ENCODE measurements around the gene DERA. TPM values are rescaled to one million over a fixed set of nuclear protein-coding genes. Genes with fewer than 3 reads are reported as not detected.
A peak's percentile ranks its signal among the peaks of the same experiment; 100 is the strongest.

DERA gene
- total and polyA plus RNA-seq, 2 of the 13 experiments (the other 11 are each of a cell fraction or from before 2014, with no cell fraction given), result 24.0 to 51.3 TPM

DNA sequence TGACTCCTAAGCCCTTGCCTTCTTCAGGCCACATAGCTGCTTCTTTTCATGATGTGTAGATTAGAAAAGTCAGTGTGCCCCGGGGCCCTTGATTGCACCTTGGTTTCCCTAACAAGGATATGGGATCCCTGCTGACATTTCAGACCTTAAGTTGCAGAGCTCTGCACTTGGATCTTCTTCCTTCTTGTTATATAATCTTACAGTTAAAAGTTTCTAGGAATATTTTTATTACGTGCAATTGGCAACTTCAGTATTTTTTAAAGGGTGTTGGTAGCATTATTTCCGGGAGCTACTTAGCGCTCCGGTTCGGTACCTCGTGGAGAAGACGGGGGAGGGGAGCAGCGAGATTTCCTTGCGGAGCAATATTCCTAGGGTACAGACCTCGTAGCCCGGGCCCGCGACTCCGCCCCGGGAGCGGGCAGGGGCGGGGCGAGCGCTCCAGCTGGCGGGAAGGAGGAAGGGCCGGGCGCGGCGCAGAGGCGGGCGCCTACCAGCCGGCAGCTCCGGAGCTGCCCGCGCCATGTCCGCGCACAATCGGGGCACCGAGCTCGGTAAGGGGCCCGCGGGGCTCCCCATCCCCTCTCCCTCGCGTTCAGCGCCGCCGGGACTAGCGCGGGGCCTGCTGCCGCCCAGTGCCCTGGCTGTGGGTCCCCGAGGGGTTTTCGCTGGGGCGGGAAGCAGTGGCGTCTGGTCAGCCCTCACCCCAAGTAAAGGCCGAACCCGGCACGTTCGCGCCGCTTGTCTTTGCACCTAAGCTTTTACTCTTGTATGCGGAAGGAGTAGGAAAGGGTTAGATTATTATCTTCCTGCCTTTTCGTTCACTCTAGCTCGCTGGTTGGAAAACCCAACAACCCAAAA lies at the start of gene DERA (continued):
- TF ChIP-seq, protein P1, sequence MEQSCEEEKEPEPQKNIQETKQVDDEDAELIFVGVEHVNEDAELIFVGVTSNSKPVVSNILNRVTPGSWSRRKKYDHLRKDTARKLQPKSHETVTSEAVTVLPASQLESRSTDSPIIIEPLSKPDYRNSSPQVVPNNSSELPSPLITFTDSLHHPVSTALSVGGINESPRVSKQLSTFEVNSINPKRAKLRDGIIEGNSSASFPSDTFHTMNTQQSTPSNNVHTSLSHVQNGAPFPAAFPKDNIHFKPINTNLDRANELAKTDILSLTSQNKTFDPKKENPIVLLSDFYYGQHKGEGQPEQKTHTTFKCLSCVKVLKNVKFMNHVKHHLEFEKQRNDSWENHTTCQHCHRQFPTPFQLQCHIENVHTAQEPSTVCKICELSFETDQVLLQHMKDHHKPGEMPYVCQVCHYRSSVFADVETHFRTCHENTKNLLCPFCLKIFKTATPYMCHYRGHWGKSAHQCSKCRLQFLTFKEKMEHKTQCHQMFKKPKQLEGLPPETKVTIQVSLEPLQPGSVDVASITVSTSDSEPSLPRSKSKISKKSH (CRISPR knock-in tag; IDR thresholded peaks at IDR 0.05; ENCODE audit: borderline replicate concordance), result no peak
- TF ChIP-seq ZNF501 (CRISPR knock-in tag; IDR thresholded peaks at IDR 0.05) (no peak), REPIN1 (CRISPR knock-in tag; IDR thresholded peaks at IDR 0.05; ENCODE audit: borderline replicate concordance, low read depth) (no peak), ZNF557 (CRISPR knock-in tag; IDR thresholded peaks at IDR 0.05) (no peak), ZNF572 (CRISPR knock-in tag; IDR thresholded peaks at IDR 0.05) (no peak), ZNF180 (CRISPR knock-in tag; IDR thresholded peaks at IDR 0.05; ENCODE audit: borderline replicate concordance, low read depth) (no peak), RAD51 (IDR thresholded peaks at IDR 0.05; ENCODE audit: borderline replicate concordance) (no peak), BCL6 (CRISPR knock-in tag; IDR thresholded peaks at IDR 0.05) (no peak; the same call in 1 of the 2 replicates), JUND (CRISPR knock-in tag; IDR thresholded peaks at IDR 0.05) (no peak), NFKB2 (CRISPR knock-in tag; IDR thresholded peaks at IDR 0.05; ENCODE audit: borderline replicate concordance) (peak; percentile 84; the same call in 1 of the 2 replicates), ZNF207 (IDR thresholded peaks at IDR 0.05; ENCODE audit: borderline replicate concordance) (no peak), PHF5A (CRISPR knock-in tag; IDR thresholded peaks at IDR 0.05; ENCODE audit: low read depth, unreplicated experiment) (no peak), ZNF430 (CRISPR knock-in tag; IDR thresholded peaks at IDR 0.05) (no peak), ZNF816 (CRISPR knock-in tag; IDR thresholded peaks at IDR 0.05; ENCODE audit: borderline replicate concordance) (peak; percentile 57; the same call in 1 of the 2 replicates)
- TF ChIP-seq, protein P2, sequence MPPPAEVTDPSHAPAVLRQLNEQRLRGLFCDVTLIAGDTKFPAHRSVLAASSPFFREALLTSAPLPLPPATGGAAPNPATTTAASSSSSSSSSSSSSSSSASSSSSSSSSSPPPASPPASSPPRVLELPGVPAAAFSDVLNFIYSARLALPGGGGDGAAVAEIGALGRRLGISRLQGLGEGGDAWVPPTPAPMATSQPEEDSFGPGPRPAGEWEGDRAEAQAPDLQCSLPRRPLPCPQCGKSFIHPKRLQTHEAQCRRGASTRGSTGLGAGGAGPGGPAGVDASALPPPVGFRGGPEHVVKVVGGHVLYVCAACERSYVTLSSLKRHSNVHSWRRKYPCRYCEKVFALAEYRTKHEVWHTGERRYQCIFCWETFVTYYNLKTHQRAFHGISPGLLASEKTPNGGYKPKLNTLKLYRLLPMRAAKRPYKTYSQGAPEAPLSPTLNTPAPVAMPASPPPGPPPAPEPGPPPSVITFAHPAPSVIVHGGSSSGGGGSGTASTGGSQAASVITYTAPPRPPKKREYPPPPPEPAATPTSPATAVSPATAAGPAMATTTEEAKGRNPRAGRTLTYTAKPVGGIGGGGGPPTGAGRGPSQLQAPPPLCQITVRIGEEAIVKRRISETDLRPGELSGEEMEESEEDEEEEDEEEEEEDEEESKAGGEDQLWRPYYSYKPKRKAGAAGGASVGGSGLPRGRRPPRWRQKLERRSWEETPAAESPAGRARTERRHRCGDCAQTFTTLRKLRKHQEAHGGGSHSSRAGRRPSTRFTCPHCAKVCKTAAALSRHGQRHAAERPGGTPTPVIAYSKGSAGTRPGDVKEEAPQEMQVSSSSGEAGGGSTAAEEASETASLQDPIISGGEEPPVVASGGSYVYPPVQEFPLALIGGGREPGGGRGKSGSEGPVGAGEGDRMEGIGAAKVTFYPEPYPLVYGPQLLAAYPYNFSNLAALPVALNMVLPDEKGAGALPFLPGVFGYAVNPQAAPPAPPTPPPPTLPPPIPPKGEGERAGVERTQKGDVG (CRISPR knock-in tag; IDR thresholded peaks at IDR 0.05; ENCODE audit: borderline replicate concordance), result no peak
- TF ChIP-seq, protein P3, sequence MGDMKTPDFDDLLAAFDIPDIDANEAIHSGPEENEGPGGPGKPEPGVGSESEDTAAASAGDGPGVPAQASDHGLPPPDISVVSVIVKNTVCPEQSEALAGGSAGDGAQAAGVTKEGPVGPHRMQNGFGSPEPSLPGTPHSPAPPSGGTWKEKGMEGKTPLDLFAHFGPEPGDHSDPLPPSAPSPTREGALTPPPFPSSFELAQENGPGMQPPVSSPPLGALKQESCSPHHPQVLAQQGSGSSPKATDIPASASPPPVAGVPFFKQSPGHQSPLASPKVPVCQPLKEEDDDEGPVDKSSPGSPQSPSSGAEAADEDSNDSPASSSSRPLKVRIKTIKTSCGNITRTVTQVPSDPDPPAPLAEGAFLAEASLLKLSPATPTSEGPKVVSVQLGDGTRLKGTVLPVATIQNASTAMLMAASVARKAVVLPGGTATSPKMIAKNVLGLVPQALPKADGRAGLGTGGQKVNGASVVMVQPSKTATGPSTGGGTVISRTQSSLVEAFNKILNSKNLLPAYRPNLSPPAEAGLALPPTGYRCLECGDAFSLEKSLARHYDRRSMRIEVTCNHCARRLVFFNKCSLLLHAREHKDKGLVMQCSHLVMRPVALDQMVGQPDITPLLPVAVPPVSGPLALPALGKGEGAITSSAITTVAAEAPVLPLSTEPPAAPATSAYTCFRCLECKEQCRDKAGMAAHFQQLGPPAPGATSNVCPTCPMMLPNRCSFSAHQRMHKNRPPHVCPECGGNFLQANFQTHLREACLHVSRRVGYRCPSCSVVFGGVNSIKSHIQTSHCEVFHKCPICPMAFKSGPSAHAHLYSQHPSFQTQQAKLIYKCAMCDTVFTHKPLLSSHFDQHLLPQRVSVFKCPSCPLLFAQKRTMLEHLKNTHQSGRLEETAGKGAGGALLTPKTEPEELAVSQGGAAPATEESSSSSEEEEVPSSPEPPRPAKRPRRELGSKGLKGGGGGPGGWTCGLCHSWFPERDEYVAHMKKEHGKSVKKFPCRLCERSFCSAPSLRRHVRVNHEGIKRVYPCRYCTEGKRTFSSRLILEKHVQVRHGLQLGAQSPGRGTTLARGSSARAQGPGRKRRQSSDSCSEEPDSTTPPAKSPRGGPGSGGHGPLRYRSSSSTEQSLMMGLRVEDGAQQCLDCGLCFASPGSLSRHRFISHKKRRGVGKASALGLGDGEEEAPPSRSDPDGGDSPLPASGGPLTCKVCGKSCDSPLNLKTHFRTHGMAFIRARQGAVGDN (CRISPR knock-in tag; IDR thresholded peaks at IDR 0.05), result peak; percentile 86
- TF ChIP-seq, protein P4, sequence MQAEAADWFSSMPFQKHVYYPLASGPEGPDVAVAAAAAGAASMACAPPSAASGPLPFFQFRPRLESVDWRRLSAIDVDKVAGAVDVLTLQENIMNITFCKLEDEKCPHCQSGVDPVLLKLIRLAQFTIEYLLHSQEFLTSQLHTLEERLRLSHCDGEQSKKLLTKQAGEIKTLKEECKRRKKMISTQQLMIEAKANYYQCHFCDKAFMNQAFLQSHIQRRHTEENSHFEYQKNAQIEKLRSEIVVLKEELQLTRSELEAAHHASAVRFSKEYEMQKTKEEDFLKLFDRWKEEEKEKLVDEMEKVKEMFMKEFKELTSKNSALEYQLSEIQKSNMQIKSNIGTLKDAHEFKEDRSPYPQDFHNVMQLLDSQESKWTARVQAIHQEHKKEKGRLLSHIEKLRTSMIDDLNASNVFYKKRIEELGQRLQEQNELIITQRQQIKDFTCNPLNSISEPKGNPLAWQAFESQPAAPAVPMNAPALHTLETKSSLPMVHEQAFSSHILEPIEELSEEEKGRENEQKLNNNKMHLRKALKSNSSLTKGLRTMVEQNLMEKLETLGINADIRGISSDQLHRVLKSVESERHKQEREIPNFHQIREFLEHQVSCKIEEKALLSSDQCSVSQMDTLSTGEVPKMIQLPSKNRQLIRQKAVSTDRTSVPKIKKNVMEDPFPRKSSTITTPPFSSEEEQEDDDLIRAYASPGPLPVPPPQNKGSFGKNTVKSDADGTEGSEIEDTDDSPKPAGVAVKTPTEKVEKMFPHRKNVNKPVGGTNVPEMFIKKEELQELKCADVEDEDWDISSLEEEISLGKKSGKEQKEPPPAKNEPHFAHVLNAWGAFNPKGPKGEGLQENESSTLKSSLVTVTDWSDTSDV (CRISPR knock-in tag; IDR thresholded peaks at IDR 0.05), result peak; percentile 89

Data from HepG2 (cell line).